K562 (cell line): Measurements from ENCODE around the gene GALNT17. TPM values are rescaled to one million over a fixed set of nuclear protein-coding genes. Genes with fewer than 3 reads are reported as not detected.

ENCODE experiments used
- ATAC-seq: fragments of 200-7000 bp; cut with Tn5 transposase; 3 replicates; pipeline ENCODE4 v1.9.1; 2020; ENCODE audit warnings: moderate library complexity
- BruUV-seq: library from RNA; stranded (reverse); fragments of 400-500 nt; replicated peaks from 2 replicates; lab custom pipeline; 2021; lab: Mats Ljungman, UMichigan
- CTCF ChIA-PET: fragments of 300-600 bp; formaldehyde crosslinking; extraction: SDS; loops from one replicate; lab custom pipeline; 2021; ENCODE audit warnings: low intra/inter-chr PET ratio; lab: Yijun Ruan, JAX
- POLR2A ChIA-PET: fragments of 300-600, 350-650 bp; sonication (Branson Sonifier 250); formaldehyde crosslinking; extraction: SDS; loops from one replicate; lab custom pipeline; 2021; ENCODE audit warnings: antibody characterized with exemption, inconsistent platforms; lab: Yijun Ruan, JAX
- DNase-seq, 4 experiments: peaks; one replicate each; pipeline versions ENCODE4 v3.0.0 to v3.0.0-alpha.2; 2011 to 2018; ENCODE audit warnings: low spot score in 3 of 4, mixed read lengths in 3 of 4; ENCODE audit errors: extremely low read depth in 1 of 4
- FAIRE-seq: peaks from 2 replicates; lab custom pipeline; 2011; peaks lifted over from hg19 to GRCh38; lab: Jason Lieb, UNC
- H2AFZ ChIP-seq: 2 replicates; pipeline ENCODE4 v1.6.0; 2011; ENCODE audit warnings: low read depth, low read length, control low read depth, inconsistent platforms
- H3K27ac ChIP-seq: fragments of 200-600 bp; 3 replicates; pipeline ENCODE4 v1.8.0; 2011; ENCODE audit warnings: low read depth, mild to moderate bottlenecking, control low read depth, inconsistent platforms, low read length, moderate library complexity, mixed read lengths; ENCODE audit errors: extremely low read depth
- H3K27me3 ChIP-seq, 2 experiments: fragments of 300-600 bp in 1 of 2; 2 replicates in 1 of 2; 3 replicates in 1 of 2; pipeline versions ENCODE4 v1.6.0 to v1.8.0; 2011; ENCODE audit warnings: inconsistent platforms in 2 of 2, low read length in 2 of 2, mild to moderate bottlenecking in 1 of 2, mixed read lengths in 1 of 2, moderate library complexity in 1 of 2; ENCODE audit not compliant: control insufficient read depth in 2 of 2, insufficient read depth in 2 of 2
- H3K36me3 ChIP-seq: fragments of 300-600 bp; 3 replicates; pipeline ENCODE4 v1.8.0; 2011; ENCODE audit warnings: mild to moderate bottlenecking, low read length, inconsistent platforms; ENCODE audit not compliant: control insufficient read depth, insufficient read depth
- H3K4me1 ChIP-seq, 2 experiments: fragments of 200-600 bp in 1 of 2; replicated peaks in 1 of 2; 2 replicates in 1 of 2; 3 replicates in 1 of 2; pipeline versions ENCODE4 v1.5.1 to v1.8.0; 2011; ENCODE audit warnings: inconsistent platforms in 2 of 2, low read length in 2 of 2, mild to moderate bottlenecking in 1 of 2, mixed read lengths in 1 of 2, moderate library complexity in 1 of 2; ENCODE audit not compliant: control insufficient read depth in 2 of 2, insufficient read depth in 2 of 2
- H3K4me2 ChIP-seq: 2 replicates; pipeline ENCODE4 v1.6.1; 2011; ENCODE audit warnings: low read length, control low read depth, inconsistent platforms, mixed read lengths; ENCODE audit not compliant: insufficient read depth
- H3K4me3 ChIP-seq: fragments of 200-600 bp; sonication (generic), shearing (Covaris generic); 2 replicates; pipeline ENCODE4 v1.5.1; 2016; ENCODE audit warnings: control low read depth, inconsistent platforms
- H3K79me2 ChIP-seq: fragments of 200-600 bp; 3 replicates; pipeline ENCODE4 v1.8.0; 2011; ENCODE audit warnings: low read length, inconsistent platforms; ENCODE audit not compliant: control insufficient read depth, insufficient read depth
- H3K9ac ChIP-seq, 2 experiments: 2 replicates each; pipeline versions ENCODE4 v1.6.0 to v1.6.1; 2011; ENCODE audit warnings: low read depth in 2 of 2, low read length in 2 of 2, control low read depth in 1 of 2, inconsistent platforms in 1 of 2, mild to moderate bottlenecking in 1 of 2, mixed read lengths in 1 of 2; ENCODE audit not compliant: insufficient read depth in 1 of 2
- H3K9me1 ChIP-seq: one replicate; pipeline ENCODE4 v1.6.0; 2011; ENCODE audit warnings: inconsistent platforms, mild to moderate bottlenecking, low read length, moderate library complexity; ENCODE audit not compliant: control insufficient read depth, insufficient read depth
- H3K9me3 ChIP-seq: replicated peaks from 2 replicates; pipeline ENCODE4 v1.5.1; 2011; ENCODE audit warnings: low read depth, low read length, inconsistent platforms; ENCODE audit not compliant: control insufficient read depth, insufficient read depth
- H4K20me1 ChIP-seq: replicated peaks from 2 replicates; pipeline ENCODE4 v1.6.1; 2011; ENCODE audit warnings: low read length, inconsistent platforms, mixed read lengths; ENCODE audit not compliant: control insufficient read depth, insufficient read depth
- ARID4B ChIP-seq: sonication (generic); formaldehyde crosslinking; IDR thresholded peaks from 2 replicates; pipeline ENCODE4 v1.8.0; 2022; ENCODE audit warnings: mild to moderate bottlenecking, missing genetic modification reagents
- BCLAF1 ChIP-seq, 2 experiments: fragments of 450-650 bp in 1 of 2; IDR thresholded peaks; 2 replicates each; pipeline ENCODE4 v1.6.1; 2011 to 2017; ENCODE audit warnings: low read depth in 2 of 2, antibody characterized with exemption in 1 of 2, borderline replicate concordance in 1 of 2, low read length in 1 of 2, mild to moderate bottlenecking in 1 of 2, mixed read lengths in 1 of 2; ENCODE audit not compliant: control insufficient read depth in 1 of 2
- CHD1 ChIP-seq: fragments of 200-600 bp; sonication (generic); IDR thresholded peaks from one replicate; pipeline ENCODE4 v1.6.1; 2012; ENCODE audit warnings: mild to moderate bottlenecking, moderate library complexity, low read length, inconsistent platforms
- ELF4 ChIP-seq: fragments of 450-650 bp; formaldehyde crosslinking; IDR thresholded peaks from 2 replicates; pipeline ENCODE4 v1.4.0; 2022; ENCODE audit warnings: missing genetic modification characterization
- IRF2 ChIP-seq: sonication (generic); formaldehyde crosslinking; IDR thresholded peaks from 2 replicates; pipeline ENCODE4 v1.8.1; 2022; ENCODE audit warnings: mild to moderate bottlenecking, missing genetic modification reagents
- KAT8 ChIP-seq: fragments of 450-650 bp; IDR thresholded peaks from 2 replicates; pipeline ENCODE4 v1.6.1; 2016; ENCODE audit warnings: low read depth, mild to moderate bottlenecking
- MTA1 ChIP-seq: fragments of 450-650 bp; IDR thresholded peaks from 2 replicates; pipeline ENCODE4 v1.6.1; 2017; ENCODE audit warnings: borderline replicate concordance
- PTTG1 ChIP-seq: fragments of 450-650 bp; IDR thresholded peaks from 2 replicates; pipeline ENCODE4 v1.6.1; 2016; ENCODE audit warnings: low read depth, mild to moderate bottlenecking, missing genetic modification characterization, missing compliant biosample characterization
- RBBP5 ChIP-seq: fragments of 200-600 bp; sonication (generic); IDR thresholded peaks from 2 replicates; pipeline ENCODE4 v1.6.1; 2012; ENCODE audit warnings: borderline replicate concordance, mild to moderate bottlenecking, low read length, control low read depth, inconsistent platforms; ENCODE audit not compliant: insufficient read depth, poor library complexity, severe bottlenecking
- SRSF3 ChIP-seq: fragments of 200-400 bp; formaldehyde crosslinking; IDR thresholded peaks from 2 replicates; pipeline ENCODE4 v1.6.1; 2016; ENCODE audit warnings: mild to moderate bottlenecking, low read length, moderate library complexity; ENCODE audit not compliant: insufficient read depth
- ZFX ChIP-seq: sonication (generic); formaldehyde crosslinking; IDR thresholded peaks from 2 replicates; pipeline ENCODE4 v1.8.0; 2022; ENCODE audit warnings: mild to moderate bottlenecking, missing genetic modification reagents, moderate library complexity
- ZHX1 ChIP-seq: fragments of 150-350 bp; conservative IDR thresholded peaks from 2 replicates; pipeline ENCODE4 v1.6.1; 2014; ENCODE audit warnings: low read length
- ZNF316 ChIP-seq: fragments of 450-650 bp; IDR thresholded peaks from 2 replicates; pipeline ENCODE4 v1.6.1; 2016
- WGBS: fragments of 100-300 bp; shearing (Covaris generic); methylation state at CpG from one replicate; pipeline ENCODE4 v1.1.6; 2016; ENCODE audit warnings: low coverage, mixed read lengths; ENCODE audit not compliant: insufficient coverage; ENCODE audit errors: missing lambda C conversion rate; 5-methylcytosine and 5-hydroxymethylcytosine counted together
- in situ Hi-C: fragments of 300-500 bp; cut with MboI; formaldehyde crosslinking; loops from 4 replicates; pipeline ENCODE4 v1.15.0; 2018; ENCODE audit warnings: inconsistent platforms, mixed read lengths
- intact Hi-C: fragments of 100-400 bp; cut with micrococcal nuclease; formaldehyde crosslinking; loops from 2 replicates; pipeline ENCODE4 v1.14.2; 2022
- polyA plus RNA-seq, 8 experiments: library from polyadenylated mRNA; depleted of rRNA in 4 of 8; stranded (reverse) in 5 of 8; unstranded in 3 of 8; fragments of >200 nt; fragmentation: Nextera tagmentation in 2 of 8; fragmentation: Illumina TruSeq in 1 of 8; extraction: Ambion mirVana in 2 of 8; extraction: Trizol in 1 of 8; gene quantifications; 2 replicates each; pipeline versions ENCODE4 v1.2.1 to v1.2.3, GENCODE V29; 2011 to 2014; ENCODE audit warnings: inconsistent platforms in 1 of 8, missing spikeins in 1 of 8
- total RNA-seq, 7 experiments: library from RNA; depleted of rRNA in 6 of 7; stranded (reverse); fragments of >200 nt in 6 of 7; fragmentation: Illumina TruSeq in 2 of 7; extraction: Trizol in 2 of 7; gene quantifications; 2 replicates each; pipeline versions ENCODE4 v1.2.1 to v1.2.3, GENCODE V29; 2011 to 2021; ENCODE audit warnings: low replicate concordance in 1 of 7

Gene GALNT17
- total and polyA plus RNA-seq, 9 of the 15 experiments (the other 6 are each of a cell fraction or from before 2014, with no cell fraction given), result not detected

- Histone ChIP-seq H3K79me2 (no peaks in the 10 kb centered on the region), H3K4me3 (no peak overlapping the region), H3K27me3 (no peaks in the 10 kb centered on the region; a peak in 1 of 5 replicates), H3K36me3 (no peaks in the 10 kb centered on the region), H3K9ac (no peak overlapping the region), H3K27ac (no peak overlapping the region), H3K4me2 (no peak overlapping the region), H3K4me1 (no peaks in the 10 kb centered on the region), H3K9me3 (no peaks in the 10 kb centered on the region), H3K9me1 (no peaks in the 10 kb centered on the region), H2AFZ (no peak overlapping the region), H4K20me1 (no peaks in the 10 kb centered on the region)
- WGBS, result 0% methylated on average over 5 of the region's 5 CpGs
- ATAC-seq, result peak; percentile 38; the same call in 1 of the 3 replicates
- DNase-seq, result no peak
- ChIA-PET POLR2A (interaction anchor here (1.6 kb wide), 1 partner anchor 10 kb away, joined by 3 read pairs; no protein-coding TSS in a partner anchor), CTCF (no interaction called here)
- FAIRE-seq, result no peak
- in situ Hi-C loops, result no loop called here
- BruUV-seq, result no TSS peak
- intact Hi-C loops, result no loop called here
- TF ChIP-seq RBBP5, result no peak
- TF ChIP-seq ZHX1, result no peak
- no peak for TF ChIP-seq BCLAF1 (IDR thresholded peaks at IDR 0.05; ENCODE audit: borderline replicate concordance in 1 of 2, control insufficient read depth in 1 of 2, low read depth in 2 of 2, low read length in 1 of 2)
- no peak for TF ChIP-seq CHD1
- TF ChIP-seq KAT8, result no peak
- TF ChIP-seq ARID4B (CRISPR knock-in tag), result no peak
- TF ChIP-seq IRF2 (CRISPR knock-in tag), result no peak
- TF ChIP-seq PTTG1 (tag), result no peak
- TF ChIP-seq SRSF3, result no peak
- TF ChIP-seq MTA1, result no peak
- no peak for TF ChIP-seq ZNF316
- TF ChIP-seq ELF4 (CRISPR knock-in tag), result no peak
- no peak for TF ChIP-seq ZFX (CRISPR knock-in tag)
Observed at GRCh38 chr7:71615017-71615416, 483.1 kb downstream of the GALNT17 start.
